Keratinocyte (primary cell): ENCODE results near the gene INPP5A. TPM values are rescaled to one million over a fixed set of nuclear protein-coding genes. Genes with fewer than 3 reads are reported as not detected.

ENCODE experiments used
- DNase-seq: peaks from one replicate; pipeline ENCODE4 v3.0.0-alpha.2; 2011; ENCODE audit warnings: low read depth, missing footprints, low spot score
- FAIRE-seq: peaks from 2 replicates; lab custom pipeline; 2011; peaks lifted over from hg19 to GRCh38; lab: Jason Lieb, UNC
- H2AFZ ChIP-seq: 2 replicates; pipeline ENCODE4 v1.6.0; 2012; ENCODE audit warnings: low read length, control low read depth, inconsistent platforms; ENCODE audit not compliant: control insufficient read depth
- H3K27ac ChIP-seq: 2 replicates; pipeline ENCODE4 v1.5.1; 2011; ENCODE audit warnings: low read length; ENCODE audit not compliant: control insufficient read depth, insufficient read depth
- H3K27me3 ChIP-seq: 3 replicates; pipeline ENCODE4 v1.6.0; 2011; ENCODE audit warnings: low read length; ENCODE audit not compliant: control insufficient read depth, insufficient read depth; ENCODE audit errors: extremely low read depth
- H3K36me3 ChIP-seq, 2 experiments: 2 replicates in 1 of 2; 3 replicates in 1 of 2; pipeline ENCODE4 v1.5.1; 2011; ENCODE audit warnings: low read length in 2 of 2, mild to moderate bottlenecking in 1 of 2; ENCODE audit not compliant: control insufficient read depth in 2 of 2, insufficient read depth in 2 of 2; ENCODE audit errors: extremely low read depth in 1 of 2
- H3K4me1 ChIP-seq: 3 replicates; pipeline ENCODE4 v1.5.1; 2011; ENCODE audit warnings: low read length; ENCODE audit not compliant: control insufficient read depth, insufficient read depth; ENCODE audit errors: extremely low read depth
- H3K4me2 ChIP-seq: 3 replicates; pipeline ENCODE4 v1.6.0; 2011; ENCODE audit warnings: low read depth, low read length; ENCODE audit not compliant: control insufficient read depth, insufficient read depth; ENCODE audit errors: extremely low read depth
- H3K4me3 ChIP-seq, 3 experiments: fragments of 200-600 bp in 1 of 3; sonication (generic) in 1 of 3; 2 replicates in 2 of 3; 3 replicates in 1 of 3; pipeline ENCODE4 v1.5.1; 2011 to 2016; ENCODE audit warnings: low read length in 3 of 3, mild to moderate bottlenecking in 3 of 3, control low read depth in 2 of 3, inconsistent platforms in 1 of 3, low read depth in 1 of 3, mixed read lengths in 1 of 3, mixed run types in 1 of 3, moderate library complexity in 1 of 3; ENCODE audit not compliant: control insufficient read depth in 2 of 3, insufficient read depth in 2 of 3; ENCODE audit errors: extremely low read depth in 1 of 3
- H3K79me2 ChIP-seq: 2 replicates; pipeline ENCODE4 v1.6.0; 2012; ENCODE audit warnings: low read length; ENCODE audit not compliant: control insufficient read depth, insufficient read depth
- H3K9ac ChIP-seq: 3 replicates; pipeline ENCODE4 v1.6.0; 2011; ENCODE audit warnings: low read length; ENCODE audit not compliant: control insufficient read depth, insufficient read depth; ENCODE audit errors: extremely low read depth
- H3K9me1 ChIP-seq: 3 replicates; pipeline ENCODE4 v1.6.0; 2011; ENCODE audit warnings: low read length; ENCODE audit not compliant: control insufficient read depth, insufficient read depth; ENCODE audit errors: extremely low read depth
- H3K9me3 ChIP-seq: 2 replicates; pipeline ENCODE4 v1.5.1; 2012; ENCODE audit warnings: low read depth, low read length; ENCODE audit not compliant: control insufficient read depth
- H4K20me1 ChIP-seq: 3 replicates; pipeline ENCODE4 v1.6.0; 2011; ENCODE audit warnings: low read length; ENCODE audit not compliant: control insufficient read depth, insufficient read depth; ENCODE audit errors: extremely low read depth
- CTCF ChIP-seq, 3 experiments: IDR thresholded peaks in 1 of 3; conservative IDR thresholded peaks in 1 of 3; optimal IDR thresholded peaks in 1 of 3; 2 replicates in 2 of 3; 3 replicates in 1 of 3; pipeline versions ENCODE3 to v1.5.1; 2011; ENCODE audit warnings: low read length in 3 of 3, mild to moderate bottlenecking in 3 of 3, moderate library complexity in 2 of 3, control low read depth in 1 of 3, inconsistent platforms in 1 of 3; ENCODE audit not compliant: insufficient read depth in 2 of 3; ENCODE audit errors: extremely low read depth in 1 of 3
- EZH2 ChIP-seq: IDR thresholded peaks from one replicate; pipeline ENCODE4 v1.6.1; 2012; ENCODE audit warnings: inconsistent platforms, mild to moderate bottlenecking, low read length, moderate library complexity
- dilution Hi-C: fragments of 300-500 bp; cut with MboI; formaldehyde crosslinking; loops from one replicate; pipeline ENCODE4 v1.7.0; 2020; ENCODE audit warnings: low sequenced_read_pairs; ENCODE audit not compliant: extremely low pct_ligation_motif_present
- polyA plus RNA-seq, 5 experiments: library from polyadenylated mRNA; depleted of rRNA in 3 of 5; stranded (reverse) in 3 of 5; stranded (forward) in 1 of 5; unstranded in 1 of 5; fragments of >200 nt; gene quantifications; 1 replicate in 1 of 5; 2 replicates in 3 of 5; 3 replicates in 1 of 5; pipeline versions ENCODE4 v1.2.1 to v1.2.3, GENCODE V29; 2011 to 2012; ENCODE audit warnings: missing spikeins in 2 of 5, low read depth in 1 of 5, low replicate concordance in 1 of 5

The INPP5A gene
- polyA plus RNA-seq, 1 donor (not counting 4 experiments of a cell fraction or from before 2014, with no cell fraction given), result 11.2 TPM

- H3K4me2 ChIP-seq, result no peak overlapping the region
- dilution Hi-C loops, result no loop called here
- no peaks in the 10 kb centered on the region for H3K79me2 ChIP-seq
- H3K27ac ChIP-seq, result no peak overlapping the region
- TF ChIP-seq EZH2 (no peak), CTCF (optimal IDR thresholded peaks at IDR 0.05 in 1 of 3, IDR thresholded peaks at IDR 0.05 in 1 of 3, conservative IDR thresholded peaks at IDR 0.05 in 1 of 3; ENCODE audit: extremely low read depth in 1 of 3, insufficient read depth in 2 of 3, low read length in 3 of 3) (no peak)
- H3K4me3 ChIP-seq, result no peak overlapping the region
- H2AFZ ChIP-seq, result no peak overlapping the region
- no peak overlapping the region for H3K9ac ChIP-seq
- H3K36me3 ChIP-seq, result peaks cover 0 to 3% of the 10 kb centered on the region in 2 experiments
- DNase-seq (no peak), FAIRE-seq (no peak)
- no peaks in the 10 kb centered on the region for H3K4me1 ChIP-seq
- no peaks in the 10 kb centered on the region for H3K27me3 ChIP-seq
- H4K20me1 ChIP-seq, result no peaks in the 10 kb centered on the region
- no peaks in the 10 kb centered on the region for H3K9me1 ChIP-seq
- H3K9me3 ChIP-seq, result no peaks in the 10 kb centered on the region
Measured at GRCh38 chr10:132696728-132697577, 159.4 kb downstream of the INPP5A start.

- Histone ChIP-seq H3K36me3 (peaks cover 0 to 3% of the 10 kb centered on the region in 2 experiments), H3K9ac (no peak overlapping the region), H3K9me1 (no peaks in the 10 kb centered on the region), H3K4me1 (no peaks in the 10 kb centered on the region), H3K79me2 (no peaks in the 10 kb centered on the region), H3K4me2 (no peak overlapping the region), H4K20me1 (no peaks in the 10 kb centered on the region), H3K9me3 (no peaks in the 10 kb centered on the region), H3K27ac (no peak overlapping the region), H3K27me3 (no peaks in the 10 kb centered on the region), H2AFZ (no peak overlapping the region), H3K4me3 (no peak overlapping the region)
- no peak for FAIRE-seq
- TF ChIP-seq EZH2, result no peak
- TF ChIP-seq CTCF (optimal IDR thresholded peaks at IDR 0.05 in 1 of 3, IDR thresholded peaks at IDR 0.05 in 1 of 3, conservative IDR thresholded peaks at IDR 0.05 in 1 of 3; ENCODE audit: extremely low read depth in 1 of 3, insufficient read depth in 2 of 3, low read length in 3 of 3), result no peak
- dilution Hi-C loops, result no loop called here
- DNase-seq, result no peak
Measured at GRCh38 chr10:132697578-132698200, 160.1 kb downstream of the INPP5A start.
